Stomach (tissue), 9 donors: ENCODE data around the gene ACAP2. TPM values are rescaled to one million over a fixed set of nuclear protein-coding genes. Genes with fewer than 3 reads are reported as not detected.
A peak's percentile ranks its signal among the peaks of the same experiment; 100 is the strongest.

ENCODE experiments used
- DNase-seq, 2 donors: peaks; one replicate each; pipeline versions ENCODE4 v3.0.0 to v3.0.0-alpha.2; 2013 to 2019
- H3K27ac ChIP-seq, 5 donors: fragments of 200-600 bp in 4 of 5; sonication (generic) in 4 of 5; one replicate each; pipeline ENCODE4 v1.5.1; 2013 to 2019; ENCODE audit warnings: mild to moderate bottlenecking in 1 of 5, moderate library complexity in 1 of 5
- H3K27me3 ChIP-seq, 3 donors: fragments of 200-600 bp; sonication (generic); one replicate each; pipeline ENCODE4 v1.5.1; 2017 to 2019; ENCODE audit warnings: mixed run types in 1 of 3
- H3K36me3 ChIP-seq, 4 donors: fragments of 200-600 bp; sonication (generic); 1 replicate in 3 of 4; 2 replicates in 1 of 4; pipeline ENCODE4 v1.5.1; 2016 to 2019
- H3K4me1 ChIP-seq, 4 donors: fragments of 200-600 bp; sonication (generic); one replicate each; pipeline ENCODE4 v1.5.1; 2016 to 2019
- H3K4me3 ChIP-seq, 4 donors: fragments of 200-600 bp; sonication (generic) in 3 of 4; one replicate each; pipeline ENCODE4 v1.5.1; 2016 to 2019; ENCODE audit warnings: mild to moderate bottlenecking in 1 of 4
- H3K9me3 ChIP-seq, 4 donors: fragments of 200-600 bp; sonication (generic); one replicate each; pipeline ENCODE4 v1.5.1; 2016 to 2019
- EP300 ChIP-seq: sonication (generic); formaldehyde crosslinking; IDR thresholded peaks from one replicate; pipeline ENCODE4 v1.6.1; 2017; ENCODE audit warnings: antibody characterized with exemption
- POLR2A ChIP-seq, 4 donors: fragments of 450-650 bp; IDR thresholded peaks; one replicate each; pipeline ENCODE4 v1.6.1; 2016; ENCODE audit warnings: antibody characterized with exemption in 4 of 4, control low read depth in 2 of 4, mild to moderate bottlenecking in 1 of 4, moderate library complexity in 1 of 4
- POLR2AphosphoS5 ChIP-seq, 3 donors: sonication (generic); formaldehyde crosslinking; IDR thresholded peaks; one replicate each; pipeline ENCODE4 v1.6.1; 2016; ENCODE audit warnings: antibody characterized with exemption in 3 of 3
- WGBS, 5 donors: extraction: QIAGEN DNeasy Blood & Tissue Kit in 3 of 5; methylation state at CpG; one replicate each; pipeline versions ENCODE4 v1.1.5 to v1.1.7; 2013 to 2018; 5-methylcytosine and 5-hydroxymethylcytosine counted together
- intact Hi-C: fragments of 100-400 bp; cut with DNase I; formaldehyde crosslinking; loops from one replicate; pipeline ENCODE4 v1.15.1; 2023; ENCODE audit warnings: low total_unique reads
- polyA plus RNA-seq, 3 donors: library from polyadenylated mRNA; stranded (reverse); fragments of 200-250 nt; gene quantifications; one replicate each; pipeline ENCODE4 v1.2.3, GENCODE V29; 2013
- total RNA-seq, 5 donors: library from RNA; depleted of rRNA; stranded (reverse); fragments of >200 nt; gene quantifications; one replicate each; pipeline versions ENCODE4 v1.1.0 to v1.2.3, GENCODE V29; 2014 to 2016
- TF ChIP-seq, protein P1 (sequence below), 7 experiments: fragments of 450-650 bp in 4 of 7; fragments of 200-600 bp in 3 of 7; sonication (generic) in 3 of 7; IDR thresholded peaks; one replicate each; pipeline ENCODE4 v1.5.1; 2016 to 2019; ENCODE audit warnings: antibody characterized with exemption in 7 of 7, control low read depth in 2 of 7, mild to moderate bottlenecking in 1 of 7
- donor health status: healthy with polysubstance abuse.
- donor health status: Bipolar disorder and iron deficiency.
- donor health status: healthy.

The ACAP2 gene
- total and polyA plus RNA-seq, 8 donors: 4.6 to 159 (median 41.1) TPM

- Histone ChIP-seq H3K27me3 (no peaks in the 10 kb centered on the region), H3K36me3 (no peaks in the 10 kb centered on the region), H3K27ac (no peak overlapping the region), H3K9me3 (no peaks in the 10 kb centered on the region), H3K4me1 (peaks cover 0 to 22% (median 5%) of the 10 kb centered on the region in 4 donors), H3K4me3 (no peak overlapping the region)
- TF ChIP-seq POLR2AphosphoS5 (IDR thresholded peaks at IDR 0.05): no peak
- TF ChIP-seq, protein P1, sequence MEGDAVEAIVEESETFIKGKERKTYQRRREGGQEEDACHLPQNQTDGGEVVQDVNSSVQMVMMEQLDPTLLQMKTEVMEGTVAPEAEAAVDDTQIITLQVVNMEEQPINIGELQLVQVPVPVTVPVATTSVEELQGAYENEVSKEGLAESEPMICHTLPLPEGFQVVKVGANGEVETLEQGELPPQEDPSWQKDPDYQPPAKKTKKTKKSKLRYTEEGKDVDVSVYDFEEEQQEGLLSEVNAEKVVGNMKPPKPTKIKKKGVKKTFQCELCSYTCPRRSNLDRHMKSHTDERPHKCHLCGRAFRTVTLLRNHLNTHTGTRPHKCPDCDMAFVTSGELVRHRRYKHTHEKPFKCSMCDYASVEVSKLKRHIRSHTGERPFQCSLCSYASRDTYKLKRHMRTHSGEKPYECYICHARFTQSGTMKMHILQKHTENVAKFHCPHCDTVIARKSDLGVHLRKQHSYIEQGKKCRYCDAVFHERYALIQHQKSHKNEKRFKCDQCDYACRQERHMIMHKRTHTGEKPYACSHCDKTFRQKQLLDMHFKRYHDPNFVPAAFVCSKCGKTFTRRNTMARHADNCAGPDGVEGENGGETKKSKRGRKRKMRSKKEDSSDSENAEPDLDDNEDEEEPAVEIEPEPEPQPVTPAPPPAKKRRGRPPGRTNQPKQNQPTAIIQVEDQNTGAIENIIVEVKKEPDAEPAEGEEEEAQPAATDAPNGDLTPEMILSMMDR (IDR thresholded peaks at IDR 0.05): no peak
- TF ChIP-seq POLR2A (IDR thresholded peaks at IDR 0.05): no peak
- TF ChIP-seq EP300: no peak
- intact Hi-C loops: loop anchor here (10.0 kb wide), 1 partner anchor 178 kb away; the partner anchor contains the start of gene XXYLT1
- 64 to 75% (median 68%) methylated on average over 3 of the region's 3 CpGs for WGBS, 5 donors
- DNase-seq: no peak
These were observed 10.4 kb upstream of the ACAP2 start for GRCh38 chr3:195453236-195453635.

DNA sequence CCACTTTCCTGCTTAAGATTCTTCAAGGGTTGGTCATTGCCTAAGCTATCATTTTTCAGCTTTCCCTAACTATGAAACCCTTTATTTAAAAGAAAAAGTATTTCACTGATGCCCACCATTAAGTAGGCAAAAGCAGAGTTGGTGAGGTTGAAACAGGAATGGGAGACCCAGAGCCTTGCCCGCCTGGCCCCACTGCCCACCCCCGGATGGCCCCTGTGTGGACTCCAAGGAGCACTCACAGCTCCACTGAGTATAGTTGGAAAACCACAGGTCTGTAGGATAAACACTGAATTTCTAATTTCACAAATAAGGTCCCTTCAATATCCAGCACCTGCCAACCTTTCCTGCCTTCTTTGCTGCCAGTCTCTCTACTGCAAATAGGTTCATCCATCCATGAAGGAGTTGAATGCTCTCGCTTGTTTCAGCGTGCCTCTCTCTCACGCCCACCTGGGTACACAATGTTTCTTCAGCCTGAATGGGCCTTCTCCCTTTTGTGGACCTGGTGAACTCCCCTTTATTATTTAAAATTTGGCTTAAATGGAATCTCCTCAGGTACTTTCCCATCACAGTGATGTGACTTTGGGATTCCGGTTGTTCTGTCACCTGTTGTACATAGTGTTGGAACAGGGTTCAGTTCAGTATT, 8.7 kb upstream of the ACAP2 start:
- peak overlapping the region in 4 of 5 donors; percentile 16 to 70 (median 52) for H3K27ac ChIP-seq
- 83 to 93% (median 87%) methylated on average over 6 of the region's 6 CpGs for WGBS, 5 donors

DNA sequence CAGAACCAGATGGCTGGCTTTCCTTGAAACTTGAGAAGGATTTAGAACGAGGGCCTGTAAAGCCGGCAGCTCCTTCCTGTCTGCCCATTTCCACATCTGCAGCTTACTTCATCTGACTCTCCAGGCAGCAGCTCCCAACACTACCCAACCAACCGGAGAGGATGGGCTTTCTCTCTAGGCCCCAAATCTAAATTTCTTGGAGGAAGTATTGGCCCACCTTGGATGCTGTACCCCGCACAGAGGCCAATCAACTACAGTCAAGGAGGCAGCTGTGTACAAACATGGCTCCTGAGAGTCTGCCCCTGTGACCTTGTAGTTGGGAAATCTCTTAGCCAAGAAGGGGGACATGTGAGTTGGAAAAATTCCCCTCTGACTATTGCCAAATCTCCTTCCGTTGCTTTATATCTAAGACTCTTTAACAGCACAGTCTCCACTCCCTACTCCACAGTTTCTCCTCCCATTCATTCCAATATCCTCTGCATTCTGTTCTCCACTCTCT, 8.0 kb upstream of the ACAP2 start:
- Histone ChIP-seq H3K4me3 (no peak overlapping the region), H3K9me3 (no peaks in the 10 kb centered on the region), H3K27me3 (no peaks in the 10 kb centered on the region), H3K36me3 (no peaks in the 10 kb centered on the region), H3K27ac (peak overlapping the region; percentile 16 to 70 (median 44)), H3K4me1 (peaks cover 0 to 14% (median 4%) of the 10 kb centered on the region in 4 donors)
- 56 to 67% (median 57%) methylated on average over 5 of the region's 5 CpGs for WGBS, 5 donors
- TF ChIP-seq EP300 (no peak), POLR2AphosphoS5 (IDR thresholded peaks at IDR 0.05) (no peak), POLR2A (IDR thresholded peaks at IDR 0.05) (no peak)
- TF ChIP-seq, protein P1 (IDR thresholded peaks at IDR 0.05): no peak
- DNase-seq: peak in 1 of 2 donors; percentile 63
- intact Hi-C loops: loop anchor here (10.0 kb wide), 1 partner anchor 176 kb away; the partner anchor contains the start of gene XXYLT1

More for the DNA sequence above, 8.7 kb upstream of the ACAP2 start:
- H3K36me3 ChIP-seq: no peaks in the 10 kb centered on the region
- no peaks in the 10 kb centered on the region for H3K9me3 ChIP-seq
- TF ChIP-seq EP300 (no peak), POLR2A (IDR thresholded peaks at IDR 0.05) (no peak), POLR2AphosphoS5 (IDR thresholded peaks at IDR 0.05) (no peak)
- TF ChIP-seq, protein P1 (IDR thresholded peaks at IDR 0.05): no peak
- no peaks in the 10 kb centered on the region for H3K27me3 ChIP-seq
- H3K4me1 ChIP-seq: peaks cover 0 to 14% (median 4%) of the 10 kb centered on the region in 4 donors
- no peak overlapping the region for H3K4me3 ChIP-seq
- DNase-seq: peak in 1 of 2 donors; percentile 40
- intact Hi-C loops: loop anchor here (10.0 kb wide), 1 partner anchor 177 kb away; the partner anchor contains the start of gene XXYLT1

GRCh38 chr3:195448205-195448875, 5.5 kb upstream of the ACAP2 start:
- H3K9me3 ChIP-seq: no peaks in the 10 kb centered on the region
- no peak for DNase-seq
- H3K4me3 ChIP-seq: no peak overlapping the region
- no peaks in the 10 kb centered on the region for H3K36me3 ChIP-seq
- intact Hi-C loops: no loop called here
- WGBS, 5 donors: 95 to 98% (median 96%) methylated on average over 9 to 12 of the region's 12 CpGs
- H3K27me3 ChIP-seq: no peaks in the 10 kb centered on the region
- no peak overlapping the region for H3K27ac ChIP-seq
- peaks cover 4 to 23% (median 11%) of the 10 kb centered on the region in 4 donors for H3K4me1 ChIP-seq
- TF ChIP-seq POLR2AphosphoS5 (IDR thresholded peaks at IDR 0.05): no peak
- TF ChIP-seq POLR2A (IDR thresholded peaks at IDR 0.05): no peak
- TF ChIP-seq EP300: no peak
